ENCODE data around the gene LRRFIP2.
A peak's percentile ranks its signal among the peaks of the same experiment; 100 is the strongest.

Gene LRRFIP2

GRCh38 chr3:37144806-37145205 lies 29.6 kb downstream of the LRRFIP2 start:
- H3K4me1 ChIP-seq (ENCODE audit: insufficient read depth, low read length), result 0 out of 2 replicates have a peak, but pooled peaks cover 3% of the 10 kb centered on the region
- no peaks in the 10 kb centered on the region for H3K9me3 ChIP-seq (ENCODE audit: insufficient read depth, low read depth, low read length)
- no peaks in the 10 kb centered on the region for H3K27me3 ChIP-seq (ENCODE audit: insufficient read depth, low read length)
- H3K27ac ChIP-seq (ENCODE audit: low read depth, low read length), result no peak overlapping the region
- peaks cover 33% of the 10 kb centered on the region for H3K36me3 ChIP-seq (ENCODE audit: insufficient read depth, low read length)
- no peak overlapping the region for H3K4me3 ChIP-seq (ENCODE audit: low read length)
- no peak overlapping the region for H3K9ac ChIP-seq (ENCODE audit: low read depth, low read length)

DNA sequence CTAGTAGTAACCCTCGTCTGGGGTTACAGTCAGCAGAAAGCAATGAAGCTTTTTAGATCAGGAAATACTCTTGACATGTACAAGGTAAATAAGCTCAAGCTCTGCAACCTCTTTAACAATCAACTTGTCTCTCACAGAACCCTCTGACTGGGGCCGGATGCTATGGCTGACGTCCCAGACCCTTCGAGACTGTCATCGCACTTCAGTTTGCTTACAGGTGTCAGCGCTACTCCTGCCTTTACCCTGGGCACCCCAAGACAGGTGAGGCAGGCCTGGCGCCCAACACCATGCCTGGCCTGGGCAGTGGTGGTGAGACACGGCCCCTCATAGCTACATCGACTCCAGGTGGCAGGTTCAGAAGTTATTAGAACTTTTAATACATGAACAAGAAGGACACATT lies 30.6 kb downstream of the LRRFIP2 start:
- Histone ChIP-seq H3K9me3 (ENCODE audit: insufficient read depth, low read depth, low read length) (no peaks in the 10 kb centered on the region), H3K27ac (ENCODE audit: low read depth, low read length) (no peak overlapping the region), H3K27me3 (ENCODE audit: insufficient read depth, low read length) (no peaks in the 10 kb centered on the region), H3K36me3 (ENCODE audit: insufficient read depth, low read length) (peaks cover 32% of the 10 kb centered on the region), H3K9ac (ENCODE audit: low read depth, low read length) (no peak overlapping the region), H3K4me1 (ENCODE audit: insufficient read depth, low read length) (0 out of 2 replicates have a peak, but pooled peaks cover 3% of the 10 kb centered on the region), H3K4me3 (ENCODE audit: low read length) (no peak overlapping the region)
- 94% methylated on average over 8 of the region's 9 CpGs for WGBS

- H3K27ac ChIP-seq (ENCODE audit: low read depth, low read length), result no peak overlapping the region
- H3K36me3 ChIP-seq (ENCODE audit: insufficient read depth, low read length), result peaks cover 15% of the 10 kb centered on the region; the same call in 1 of the 2 replicates
- H3K9ac ChIP-seq (ENCODE audit: low read depth, low read length), result no peak overlapping the region
- H3K4me3 ChIP-seq (ENCODE audit: low read length), result no peak overlapping the region
- WGBS, result 91% methylated on average over 3 of the region's 3 CpGs
- H3K4me1 ChIP-seq (ENCODE audit: insufficient read depth, low read length), result 0 out of 2 replicates have a peak, but pooled peaks cover 3% of the 10 kb centered on the region
- H3K9me3 ChIP-seq (ENCODE audit: insufficient read depth, low read depth, low read length), result no peaks in the 10 kb centered on the region
- no peaks in the 10 kb centered on the region for H3K27me3 ChIP-seq (ENCODE audit: insufficient read depth, low read length)
Observed at GRCh38 chr3:37141676-37142075, 32.7 kb downstream of the LRRFIP2 start.

DNA sequence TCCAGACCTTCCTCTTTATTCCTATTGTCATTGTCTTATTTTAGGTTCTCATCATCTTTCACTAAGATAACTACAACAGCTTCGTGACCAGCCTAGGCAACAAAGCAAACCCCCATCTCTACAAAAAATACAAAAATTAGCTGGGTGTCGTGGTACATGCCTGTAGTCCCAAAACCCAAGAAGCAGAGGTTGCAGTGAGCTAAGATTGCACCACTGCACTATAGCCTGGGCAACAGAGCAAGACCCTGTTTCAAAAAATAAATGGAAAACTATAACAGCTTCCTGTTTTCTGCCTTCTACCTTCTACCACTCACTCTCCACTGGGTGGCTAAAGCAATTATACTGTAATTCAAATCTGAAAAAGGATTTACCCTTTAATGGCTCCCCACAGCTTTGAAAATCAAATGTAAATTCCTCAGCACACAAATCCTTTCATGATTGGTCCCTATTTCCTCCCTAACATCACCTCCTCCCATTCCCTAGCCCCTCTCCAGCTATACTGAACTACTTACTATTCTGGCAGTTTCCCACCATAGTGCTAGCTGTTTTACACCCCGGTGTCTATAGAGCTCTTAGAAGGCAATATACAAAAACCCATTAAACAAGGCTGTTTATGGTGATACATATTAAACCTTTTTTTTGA lies 33.4 kb downstream of the LRRFIP2 start:
- no peaks in the 10 kb centered on the region for H3K27me3 ChIP-seq (ENCODE audit: insufficient read depth, low read length)
- no peaks in the 10 kb centered on the region for H3K9me3 ChIP-seq (ENCODE audit: insufficient read depth, low read depth, low read length)
- H3K36me3 ChIP-seq (ENCODE audit: insufficient read depth, low read length), result peaks cover 10% of the 10 kb centered on the region; the same call in 1 of the 2 replicates
- 0 out of 2 replicates have a peak, but pooled peaks cover 3% of the 10 kb centered on the region for H3K4me1 ChIP-seq (ENCODE audit: insufficient read depth, low read length)
- 95% methylated on average over 3 of the region's 3 CpGs for WGBS
- no peak overlapping the region for H3K27ac ChIP-seq (ENCODE audit: low read depth, low read length)
- H3K4me3 ChIP-seq (ENCODE audit: low read length), result no peak overlapping the region
- H3K9ac ChIP-seq (ENCODE audit: low read depth, low read length), result no peak overlapping the region

DNA sequence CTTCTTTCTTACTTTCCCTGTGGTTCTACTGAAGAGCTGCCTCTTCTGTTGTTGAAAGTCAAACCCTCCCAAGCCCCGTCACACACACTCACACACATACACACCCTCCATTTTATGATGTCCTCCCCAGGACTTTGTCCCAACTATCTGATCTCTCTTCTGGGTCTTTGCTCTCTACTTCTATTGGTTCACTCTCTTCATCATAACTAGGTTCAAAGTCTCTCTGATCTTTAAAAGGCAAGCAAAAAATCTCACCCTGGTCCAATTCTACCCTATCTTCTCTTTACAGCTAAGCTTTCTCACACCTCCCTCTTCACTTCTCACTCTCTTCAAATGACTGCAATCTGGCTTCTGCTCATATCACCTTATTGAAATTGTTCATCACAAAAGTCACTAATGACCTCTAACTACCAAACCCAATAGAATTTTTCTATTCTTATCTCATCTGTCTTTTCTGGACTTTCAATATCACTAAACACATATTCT lies 34.8 kb downstream of the LRRFIP2 start:
- Histone ChIP-seq H3K4me1 (ENCODE audit: insufficient read depth, low read length) (0 out of 2 replicates have a peak, but pooled peaks cover 3% of the 10 kb centered on the region), H3K36me3 (ENCODE audit: insufficient read depth, low read length) (peaks cover 8% of the 10 kb centered on the region; the same call in 1 of the 2 replicates), H3K9ac (ENCODE audit: low read depth, low read length) (no peak overlapping the region), H3K27me3 (ENCODE audit: insufficient read depth, low read length) (no peaks in the 10 kb centered on the region), H3K4me3 (ENCODE audit: low read length) (no peak overlapping the region), H3K27ac (ENCODE audit: low read depth, low read length) (no peak overlapping the region), H3K9me3 (ENCODE audit: insufficient read depth, low read depth, low read length) (no peaks in the 10 kb centered on the region)
- WGBS, result 91% methylated on average over 1 of the region's 1 CpG

DNA sequence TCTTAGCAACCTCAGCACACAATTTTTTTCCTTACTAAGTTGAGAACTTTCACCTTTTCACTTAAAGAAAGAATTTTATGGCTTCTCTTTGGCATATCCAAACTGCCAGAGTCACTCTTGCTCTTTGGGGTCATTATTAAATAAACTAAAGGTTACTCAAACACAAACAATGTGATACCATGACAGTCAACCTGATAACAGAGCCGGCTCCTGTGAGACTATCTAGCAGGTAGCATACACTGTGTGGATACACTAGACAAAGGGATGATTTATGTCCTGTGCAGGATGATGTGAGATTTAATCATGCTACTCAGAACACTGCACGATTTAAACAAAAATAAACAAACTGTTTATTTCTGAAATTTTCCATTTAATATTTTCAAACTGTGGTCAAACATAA lies 35.6 kb downstream of the LRRFIP2 start:
- WGBS, result 93% methylated on average over 2 of the region's 2 CpGs
- H3K9me3 ChIP-seq (ENCODE audit: insufficient read depth, low read depth, low read length), result no peaks in the 10 kb centered on the region
- no peak overlapping the region for H3K4me3 ChIP-seq (ENCODE audit: low read length)
- H3K9ac ChIP-seq (ENCODE audit: low read depth, low read length), result no peak overlapping the region
- 0 out of 2 replicates have a peak, but pooled peaks cover 5% of the 10 kb centered on the region for H3K36me3 ChIP-seq (ENCODE audit: insufficient read depth, low read length)
- H3K4me1 ChIP-seq (ENCODE audit: insufficient read depth, low read length), result 0 out of 2 replicates have a peak, but pooled peaks cover 3% of the 10 kb centered on the region
- no peaks in the 10 kb centered on the region for H3K27me3 ChIP-seq (ENCODE audit: insufficient read depth, low read length)
- no peak overlapping the region for H3K27ac ChIP-seq (ENCODE audit: low read depth, low read length)

DNA sequence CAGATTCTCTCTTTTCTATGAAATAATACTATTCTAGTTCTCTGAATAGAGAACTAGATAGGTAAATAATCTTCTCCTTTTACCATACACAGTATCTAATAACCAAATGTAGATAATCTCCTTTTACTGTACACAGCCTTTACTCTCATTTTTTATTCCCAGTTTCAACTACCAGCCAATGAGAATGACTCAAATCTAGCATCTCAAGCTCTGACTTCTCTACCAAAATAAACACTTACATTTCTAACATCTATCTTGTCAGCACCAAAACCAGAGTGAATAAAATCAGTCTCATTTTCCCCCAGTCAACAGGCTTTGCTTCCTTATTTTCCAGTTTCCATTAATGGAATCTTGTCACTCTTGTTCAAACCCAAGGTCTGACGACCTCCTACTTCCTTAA lies 36.9 kb downstream of the LRRFIP2 start:
- Histone ChIP-seq H3K27ac (ENCODE audit: low read depth, low read length) (no peak overlapping the region), H3K4me3 (ENCODE audit: low read length) (no peak overlapping the region)

DNA sequence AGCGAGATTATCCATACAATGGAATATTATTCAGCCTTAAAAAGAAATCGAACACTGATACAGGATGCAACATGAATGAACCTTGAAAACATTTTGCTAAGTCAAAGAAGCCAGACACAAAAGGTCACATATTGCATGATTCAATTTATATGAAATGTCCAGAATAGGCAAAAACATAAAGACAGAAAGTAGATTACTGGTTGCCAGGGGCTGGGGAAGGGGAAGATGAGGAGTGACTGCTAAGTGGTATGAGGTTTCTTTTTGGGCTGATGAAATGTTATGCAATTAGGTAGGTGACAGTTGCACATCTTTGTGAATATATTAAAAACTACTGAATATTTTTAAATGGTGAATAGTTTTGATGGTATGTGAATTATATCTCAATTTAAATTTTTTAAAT lies 38.3 kb downstream of the LRRFIP2 start:
- WGBS, result 95% methylated on average over 2 of the region's 2 CpGs
- no peak overlapping the region for H3K27ac ChIP-seq (ENCODE audit: low read depth, low read length)
- H3K4me3 ChIP-seq (ENCODE audit: low read length), result no peak overlapping the region
- H3K36me3 ChIP-seq (ENCODE audit: insufficient read depth, low read length), result no peaks in the 10 kb centered on the region
- H3K4me1 ChIP-seq (ENCODE audit: insufficient read depth, low read length), result peaks cover 18% of the 10 kb centered on the region
- H3K9ac ChIP-seq (ENCODE audit: low read depth, low read length), result no peak overlapping the region
- H3K27me3 ChIP-seq (ENCODE audit: insufficient read depth, low read length), result no peaks in the 10 kb centered on the region
- H3K9me3 ChIP-seq (ENCODE audit: insufficient read depth, low read depth, low read length), result no peaks in the 10 kb centered on the region

More for the DNA sequence above, 36.9 kb downstream of the LRRFIP2 start:
- 81% methylated on average over 1 of the region's 1 CpG for WGBS
- Histone ChIP-seq H3K36me3 (ENCODE audit: insufficient read depth, low read length) (no peaks in the 10 kb centered on the region), H3K9ac (ENCODE audit: low read depth, low read length) (no peak overlapping the region), H3K4me1 (ENCODE audit: insufficient read depth, low read length) (peaks cover 6% of the 10 kb centered on the region), H3K27me3 (ENCODE audit: insufficient read depth, low read length) (no peaks in the 10 kb centered on the region), H3K9me3 (ENCODE audit: insufficient read depth, low read depth, low read length) (no peaks in the 10 kb centered on the region)

GRCh38 chr3:37135561-37135960 lies 38.8 kb downstream of the LRRFIP2 start:
- WGBS, result 96% methylated on average over 1 of the region's 1 CpG
- Histone ChIP-seq H3K9ac (ENCODE audit: low read depth, low read length) (no peak overlapping the region), H3K9me3 (ENCODE audit: insufficient read depth, low read depth, low read length) (no peaks in the 10 kb centered on the region), H3K27ac (ENCODE audit: low read depth, low read length) (no peak overlapping the region), H3K36me3 (ENCODE audit: insufficient read depth, low read length) (no peaks in the 10 kb centered on the region), H3K4me1 (ENCODE audit: insufficient read depth, low read length) (peaks cover 23% of the 10 kb centered on the region), H3K4me3 (ENCODE audit: low read length) (no peak overlapping the region), H3K27me3 (ENCODE audit: insufficient read depth, low read length) (no peaks in the 10 kb centered on the region)

- Histone ChIP-seq H3K4me3 (ENCODE audit: low read length) (no peak overlapping the region), H3K9me3 (ENCODE audit: insufficient read depth, low read depth, low read length) (no peaks in the 10 kb centered on the region), H3K27ac (ENCODE audit: low read depth, low read length) (peak overlapping the region; percentile 47), H3K36me3 (ENCODE audit: insufficient read depth, low read length) (no peaks in the 10 kb centered on the region), H3K4me1 (ENCODE audit: insufficient read depth, low read length) (peaks cover 23% of the 10 kb centered on the region), H3K27me3 (ENCODE audit: insufficient read depth, low read length) (no peaks in the 10 kb centered on the region), H3K9ac (ENCODE audit: low read depth, low read length) (peak overlapping the region; percentile 40; the same call in 1 of the 2 replicates)
- WGBS, result no CpG with 5 or more reads among the region's 1 CpG
Observed at GRCh38 chr3:37132334-37132733, 42.0 kb downstream of the LRRFIP2 start.

- H3K4me1 ChIP-seq (ENCODE audit: insufficient read depth, low read length), result peaks cover 23% of the 10 kb centered on the region
- H3K27ac ChIP-seq (ENCODE audit: low read depth, low read length), result peak overlapping the region; percentile 47
- no peak overlapping the region for H3K4me3 ChIP-seq (ENCODE audit: low read length)
- 83% methylated on average over 2 of the region's 2 CpGs for WGBS
- no peaks in the 10 kb centered on the region for H3K9me3 ChIP-seq (ENCODE audit: insufficient read depth, low read depth, low read length)
- no peaks in the 10 kb centered on the region for H3K36me3 ChIP-seq (ENCODE audit: insufficient read depth, low read length)
- no peaks in the 10 kb centered on the region for H3K27me3 ChIP-seq (ENCODE audit: insufficient read depth, low read length)
- H3K9ac ChIP-seq (ENCODE audit: low read depth, low read length), result peak overlapping the region; percentile 13; the same call in 1 of the 2 replicates
Observed at GRCh38 chr3:37131860-37132144, 42.6 kb downstream of the LRRFIP2 start.
